ENCODE measurements around the gene WDR86. TPM values are rescaled to one million over a fixed set of nuclear protein-coding genes. Genes with fewer than 3 reads are reported as not detected.
A peak's percentile ranks its signal among the peaks of the same experiment; 100 is the strongest.

The WDR86 gene
- total and polyA plus RNA-seq, 2 experiments from 2014 or later = 9.1 to 59.1 TPM

DNA sequence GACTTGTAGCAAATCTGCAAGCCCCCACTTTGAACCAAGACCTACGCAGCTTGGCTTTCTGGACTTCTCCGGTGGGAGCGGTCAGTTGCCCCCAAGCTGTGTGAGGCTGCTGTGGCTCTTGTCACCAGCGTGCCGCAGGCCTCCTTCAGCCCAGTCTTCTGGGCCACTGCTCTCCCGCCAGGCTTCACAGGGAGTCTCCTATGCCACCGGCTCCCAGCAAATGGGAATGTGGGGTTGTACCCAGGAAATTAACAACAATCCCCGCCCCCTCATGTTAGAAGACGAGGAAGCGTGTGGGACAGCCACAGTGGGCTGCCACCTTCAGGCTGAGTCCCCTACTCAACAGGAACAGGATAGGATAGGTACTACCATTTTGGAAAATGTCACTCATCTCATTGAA, 4.2 kb downstream of the WDR86 start (continued):
- TF ChIP-seq ZNF462 (CRISPR knock-in tag; IDR thresholded peaks at IDR 0.05) (no peak), POLR2AphosphoS5 (IDR thresholded peaks at IDR 0.05; ENCODE audit: low read depth) (no peak), JUNB (IDR thresholded peaks at IDR 0.05; ENCODE audit: unreplicated experiment) (no peak)

DNA sequence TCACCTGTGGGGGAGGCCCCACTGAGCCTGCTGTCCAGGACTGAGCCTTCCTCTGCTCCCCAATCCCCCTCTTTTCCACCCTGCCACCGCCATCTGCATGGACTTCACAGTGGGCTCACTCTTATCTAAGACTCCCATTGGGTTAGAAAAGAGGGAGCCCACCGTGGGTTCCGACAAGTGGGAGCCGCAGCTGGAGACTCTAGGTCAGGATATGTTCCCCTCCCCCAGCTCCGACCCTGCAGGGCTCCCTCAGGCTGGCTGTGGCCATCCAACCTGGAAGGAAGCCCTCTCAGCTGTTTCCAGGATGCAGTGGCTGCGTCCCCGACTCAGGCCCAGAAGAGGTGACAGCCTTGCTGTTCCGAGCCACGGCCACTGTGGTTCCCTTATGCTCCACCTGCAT, 4.8 kb downstream of the WDR86 start:
- H3K27me3 Mint-ChIP-seq (ENCODE audit: insufficient read depth, low read depth, poor library complexity) = peaks cover 23% of the 10 kb centered on the region
- no peaks in the 10 kb centered on the region; the same call in 1 of the 2 replicates for H4K20me1 ChIP-seq (replicated peaks; ENCODE audit: insufficient read depth)
- no peak overlapping the region for H3K4me3 ChIP-seq
- DNase-seq (ENCODE audit: low spot score) (no peak), ATAC-seq (no peak)
- peaks cover 34% of the 10 kb centered on the region for H3K4me1 Mint-ChIP-seq
- H3F3A ChIP-seq (replicated peaks; ENCODE audit: low read depth) = peaks cover 8% of the 10 kb centered on the region; the same call in 1 of the 2 replicates
- peaks cover 6% of the 10 kb centered on the region; the same call in 1 of the 2 replicates for H3K4me1 ChIP-seq (ENCODE audit: insufficient read depth)
- no peak overlapping the region for H2AFZ ChIP-seq
- 0 out of 2 replicates have a peak, but pooled peaks cover 3% of the 10 kb centered on the region for H3K27me3 ChIP-seq (ENCODE audit: insufficient read depth)
- no peaks in the 10 kb centered on the region; the same call in 2 of the 3 replicates for H3K36me3 Mint-ChIP-seq (ENCODE audit: low read depth)
- no peak overlapping the region for H3K27ac ChIP-seq (ENCODE audit: low read depth)
- no peak overlapping the region for H3K4me2 ChIP-seq
- H3K9me3 Mint-ChIP-seq = no peaks in the 10 kb centered on the region
- H3K9me2 ChIP-seq (ENCODE audit: insufficient read depth) = no peaks in the 10 kb centered on the region
- H3K36me3 ChIP-seq (ENCODE audit: insufficient read depth) = no peaks in the 10 kb centered on the region
- H3K4me3 Mint-ChIP-seq = no peak overlapping the region
- H3K27ac Mint-ChIP-seq = peak overlapping the region; percentile 72; the same call in 1 of the 2 replicates
- no peaks in the 10 kb centered on the region; the same call in 1 of the 2 replicates for H3K79me2 ChIP-seq (replicated peaks; ENCODE audit: insufficient read depth)
- no peak for TF ChIP-seq ZNF114 (CRISPR knock-in tag; IDR thresholded peaks at IDR 0.05)
- no peak for TF ChIP-seq JUNB (IDR thresholded peaks at IDR 0.05; ENCODE audit: unreplicated experiment)
- no peak for TF ChIP-seq EZH2 (IDR thresholded peaks at IDR 0.05; ENCODE audit: low read depth, unreplicated experiment)
- TF ChIP-seq NANOG (IDR thresholded peaks at IDR 0.05; ENCODE audit: borderline replicate concordance) = no peak
- no peak for TF ChIP-seq STAT1 (IDR thresholded peaks at IDR 0.05; ENCODE audit: unreplicated experiment)
- TF ChIP-seq, protein P1, sequence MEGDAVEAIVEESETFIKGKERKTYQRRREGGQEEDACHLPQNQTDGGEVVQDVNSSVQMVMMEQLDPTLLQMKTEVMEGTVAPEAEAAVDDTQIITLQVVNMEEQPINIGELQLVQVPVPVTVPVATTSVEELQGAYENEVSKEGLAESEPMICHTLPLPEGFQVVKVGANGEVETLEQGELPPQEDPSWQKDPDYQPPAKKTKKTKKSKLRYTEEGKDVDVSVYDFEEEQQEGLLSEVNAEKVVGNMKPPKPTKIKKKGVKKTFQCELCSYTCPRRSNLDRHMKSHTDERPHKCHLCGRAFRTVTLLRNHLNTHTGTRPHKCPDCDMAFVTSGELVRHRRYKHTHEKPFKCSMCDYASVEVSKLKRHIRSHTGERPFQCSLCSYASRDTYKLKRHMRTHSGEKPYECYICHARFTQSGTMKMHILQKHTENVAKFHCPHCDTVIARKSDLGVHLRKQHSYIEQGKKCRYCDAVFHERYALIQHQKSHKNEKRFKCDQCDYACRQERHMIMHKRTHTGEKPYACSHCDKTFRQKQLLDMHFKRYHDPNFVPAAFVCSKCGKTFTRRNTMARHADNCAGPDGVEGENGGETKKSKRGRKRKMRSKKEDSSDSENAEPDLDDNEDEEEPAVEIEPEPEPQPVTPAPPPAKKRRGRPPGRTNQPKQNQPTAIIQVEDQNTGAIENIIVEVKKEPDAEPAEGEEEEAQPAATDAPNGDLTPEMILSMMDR (conservative IDR thresholded peaks at IDR 0.05; ENCODE audit: low read depth in 2 of 2) = no peak
- no peak for TF ChIP-seq ETS1 (IDR thresholded peaks at IDR 0.05)
- TF ChIP-seq POLR2AphosphoS5 (IDR thresholded peaks at IDR 0.05; ENCODE audit: low read depth) = no peak
- TF ChIP-seq EZH2phosphoT487 (IDR thresholded peaks at IDR 0.05; ENCODE audit: unreplicated experiment) = no peak

All from GM23338 (cell line).